ENCODE results near the gene GIPC2.

GIPC2 gene

DNA sequence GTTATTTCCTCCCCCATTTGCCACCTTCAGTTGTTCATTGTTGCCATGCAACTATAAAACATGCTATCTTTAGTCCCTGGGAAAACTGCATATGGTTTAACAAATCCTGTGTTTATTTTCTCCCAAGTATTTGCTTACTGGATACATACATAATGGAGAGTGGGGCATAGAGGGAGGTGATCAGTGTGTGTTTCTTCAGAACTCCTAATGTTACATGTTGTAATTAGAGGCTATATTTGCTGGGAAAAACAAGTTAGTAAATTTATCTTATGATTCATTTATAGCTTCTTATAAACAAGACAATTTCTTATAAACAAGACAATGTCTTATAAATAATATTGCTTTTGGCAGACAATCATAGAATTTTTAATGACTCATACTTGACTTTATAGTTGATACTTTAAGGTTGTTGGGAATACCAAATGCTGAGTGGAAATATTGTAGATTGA, 7.3 kb upstream of the GIPC2 start:
- H3K36me3 ChIP-seq (ENCODE audit: control insufficient read depth in 1 of 2, insufficient read depth in 2 of 2, low read length in 2 of 2): no peaks in the 10 kb centered on the region
- no peak overlapping the region for H3K4me3 ChIP-seq (ENCODE audit: low read depth in 1 of 2, low read length in 2 of 2)
- H3K9me3 ChIP-seq (ENCODE audit: control insufficient read depth in 1 of 2, low read length in 2 of 2): no peaks in the 10 kb centered on the region
- no peak overlapping the region for H3K27ac ChIP-seq (ENCODE audit: low read length)
- H3K4me1 ChIP-seq (ENCODE audit: control insufficient read depth in 1 of 2, insufficient read depth in 2 of 2, low read length in 2 of 2): peaks cover 0 to 7% of the 10 kb centered on the region in 2 donors
- H3K27me3 ChIP-seq (ENCODE audit: low read depth, low read length): no peaks in the 10 kb centered on the region

- H3K27me3 ChIP-seq (ENCODE audit: low read depth, low read length): no peaks in the 10 kb centered on the region
- peaks cover 0 to 6% of the 10 kb centered on the region in 2 donors for H3K4me1 ChIP-seq (ENCODE audit: control insufficient read depth in 1 of 2, insufficient read depth in 2 of 2, low read length in 2 of 2)
- H3K36me3 ChIP-seq (ENCODE audit: control insufficient read depth in 1 of 2, insufficient read depth in 2 of 2, low read length in 2 of 2): no peaks in the 10 kb centered on the region
- no peak overlapping the region for H3K27ac ChIP-seq (ENCODE audit: low read length)
- no peaks in the 10 kb centered on the region for H3K9me3 ChIP-seq (ENCODE audit: control insufficient read depth in 1 of 2, low read length in 2 of 2)
- H3K4me3 ChIP-seq (ENCODE audit: low read depth in 1 of 2, low read length in 2 of 2): no peak overlapping the region
These were observed 5.2 kb upstream of the GIPC2 start for GRCh38 chr1:78040484-78041089.

DNA sequence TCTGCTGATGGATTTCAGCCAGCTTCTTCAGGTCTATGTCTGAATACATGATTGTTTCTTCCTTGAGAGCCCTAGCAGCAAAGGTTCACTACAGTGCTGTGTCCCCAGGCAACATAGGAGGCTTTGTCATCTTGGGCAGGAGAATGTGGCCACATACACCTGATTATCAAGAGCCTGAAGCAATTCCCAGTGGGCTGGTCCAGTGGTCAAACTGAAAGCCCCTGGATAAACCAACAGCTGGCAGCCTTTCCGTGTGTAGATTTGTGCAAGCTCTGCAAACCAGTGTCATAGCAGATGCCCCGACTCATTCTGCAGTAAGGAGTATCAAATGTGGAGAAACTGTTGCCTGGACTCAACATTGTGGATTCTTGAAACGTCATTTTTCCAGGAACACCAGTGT, 2.3 kb upstream of the GIPC2 start:
- no peaks in the 10 kb centered on the region for H3K9me3 ChIP-seq (ENCODE audit: control insufficient read depth in 1 of 2, low read length in 2 of 2)
- H3K36me3 ChIP-seq (ENCODE audit: control insufficient read depth in 1 of 2, insufficient read depth in 2 of 2, low read length in 2 of 2): no peaks in the 10 kb centered on the region
- no peak overlapping the region for H3K27ac ChIP-seq (ENCODE audit: low read length)
- no peak overlapping the region for H3K4me3 ChIP-seq (ENCODE audit: low read depth in 1 of 2, low read length in 2 of 2)
- H3K4me1 ChIP-seq (ENCODE audit: control insufficient read depth in 1 of 2, insufficient read depth in 2 of 2, low read length in 2 of 2): peaks cover 0 to 10% of the 10 kb centered on the region in 2 donors
- H3K27me3 ChIP-seq (ENCODE audit: low read depth, low read length): peaks cover 3% of the 10 kb centered on the region

GRCh38 chr1:78044796-78045562, 787 bp upstream of the GIPC2 start:
- Histone ChIP-seq H3K9me3 (ENCODE audit: control insufficient read depth in 1 of 2, low read length in 2 of 2) (no peaks in the 10 kb centered on the region), H3K27ac (ENCODE audit: low read length) (peak overlapping the region; percentile 47), H3K36me3 (ENCODE audit: control insufficient read depth in 1 of 2, insufficient read depth in 2 of 2, low read length in 2 of 2) (no peaks in the 10 kb centered on the region), H3K4me3 (ENCODE audit: low read depth in 1 of 2, low read length in 2 of 2) (peak overlapping the region; percentile 61 to 85), H3K4me1 (ENCODE audit: control insufficient read depth in 1 of 2, insufficient read depth in 2 of 2, low read length in 2 of 2) (peaks cover 0 to 10% of the 10 kb centered on the region in 2 donors), H3K27me3 (ENCODE audit: low read depth, low read length) (peaks cover 3% of the 10 kb centered on the region)

DNA sequence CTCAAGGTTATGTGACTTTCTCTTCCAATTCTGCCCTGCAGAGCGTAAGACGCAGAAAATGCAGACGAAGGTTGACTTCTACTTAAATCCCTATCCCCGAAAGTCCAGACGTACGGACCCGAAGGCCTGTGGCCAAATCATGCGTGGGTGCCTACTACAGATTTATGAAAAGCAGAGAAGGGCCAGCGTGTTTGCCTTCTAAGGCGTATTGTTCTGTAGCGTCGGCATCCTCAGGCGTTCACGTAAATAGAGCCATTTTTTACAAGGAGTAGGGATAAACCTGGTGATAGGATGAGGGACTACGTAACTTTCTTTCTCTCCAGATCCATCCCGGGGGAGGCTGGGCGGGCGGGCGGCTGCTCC, 222 bp upstream of the GIPC2 start:
- H3K4me3 ChIP-seq (ENCODE audit: low read depth in 1 of 2, low read length in 2 of 2): peak overlapping the region; percentile 61 to 85
- no peaks in the 10 kb centered on the region for H3K36me3 ChIP-seq (ENCODE audit: control insufficient read depth in 1 of 2, insufficient read depth in 2 of 2, low read length in 2 of 2)
- H3K27me3 ChIP-seq (ENCODE audit: low read depth, low read length): peaks cover 3% of the 10 kb centered on the region
- peaks cover 0 to 10% of the 10 kb centered on the region in 2 donors for H3K4me1 ChIP-seq (ENCODE audit: control insufficient read depth in 1 of 2, insufficient read depth in 2 of 2, low read length in 2 of 2)
- no peaks in the 10 kb centered on the region for H3K9me3 ChIP-seq (ENCODE audit: control insufficient read depth in 1 of 2, low read length in 2 of 2)
- H3K27ac ChIP-seq (ENCODE audit: low read length): peak overlapping the region; percentile 47

DNA sequence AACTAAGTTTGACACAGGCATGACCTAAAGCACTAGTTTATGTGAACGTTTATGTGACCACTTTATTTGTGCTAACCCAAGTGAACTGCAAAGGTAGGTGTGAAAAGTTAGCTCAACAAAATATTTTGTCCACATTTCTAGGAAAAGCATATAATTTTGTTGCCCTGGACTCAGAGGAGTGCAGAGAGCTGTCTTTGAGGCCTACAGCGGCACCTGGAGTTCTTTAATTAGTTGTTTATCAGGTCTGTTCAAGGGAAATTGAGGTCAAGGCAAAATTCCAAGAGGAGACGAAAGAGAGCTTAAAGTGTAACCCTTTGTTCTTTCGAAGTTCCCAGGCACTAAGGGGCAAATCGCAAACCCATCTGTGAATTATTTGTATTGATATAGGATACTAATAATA, 1.3 kb downstream of the GIPC2 start:
- H3K27ac ChIP-seq (ENCODE audit: low read length): peak overlapping the region; percentile 58
- peak overlapping the region in 1 of 2 donors; percentile 61 for H3K4me3 ChIP-seq (ENCODE audit: low read depth in 1 of 2, low read length in 2 of 2)
- H3K36me3 ChIP-seq (ENCODE audit: control insufficient read depth in 1 of 2, insufficient read depth in 2 of 2, low read length in 2 of 2): no peaks in the 10 kb centered on the region
- H3K4me1 ChIP-seq (ENCODE audit: control insufficient read depth in 1 of 2, insufficient read depth in 2 of 2, low read length in 2 of 2): peaks cover 0 to 10% of the 10 kb centered on the region in 2 donors
- peaks cover 3% of the 10 kb centered on the region for H3K27me3 ChIP-seq (ENCODE audit: low read depth, low read length)
- no peaks in the 10 kb centered on the region for H3K9me3 ChIP-seq (ENCODE audit: control insufficient read depth in 1 of 2, low read length in 2 of 2)

DNA sequence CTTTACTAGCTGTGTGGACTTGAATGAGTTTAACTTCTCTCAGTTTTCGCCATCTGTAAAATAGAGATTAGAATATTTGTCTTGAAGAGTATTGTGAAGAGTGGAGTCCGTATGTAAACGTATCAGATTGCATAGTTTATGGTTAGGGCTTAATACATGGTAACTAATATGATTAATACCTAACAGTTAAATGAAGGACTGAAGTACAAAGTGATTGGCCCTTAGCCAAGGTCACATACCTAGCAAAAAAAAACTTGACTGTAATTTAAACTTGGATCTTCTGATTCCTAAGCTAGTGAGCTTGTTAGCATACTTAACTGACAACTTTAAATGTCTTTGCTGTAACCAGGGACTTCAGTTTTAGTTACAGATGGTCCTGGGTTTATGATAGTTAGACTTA, 1.9 kb downstream of the GIPC2 start:
- no peaks in the 10 kb centered on the region for H3K9me3 ChIP-seq (ENCODE audit: control insufficient read depth in 1 of 2, low read length in 2 of 2)
- no peaks in the 10 kb centered on the region for H3K36me3 ChIP-seq (ENCODE audit: control insufficient read depth in 1 of 2, insufficient read depth in 2 of 2, low read length in 2 of 2)
- H3K27me3 ChIP-seq (ENCODE audit: low read depth, low read length): peaks cover 3% of the 10 kb centered on the region
- H3K4me1 ChIP-seq (ENCODE audit: control insufficient read depth in 1 of 2, insufficient read depth in 2 of 2, low read length in 2 of 2): peaks cover 0 to 10% of the 10 kb centered on the region in 2 donors
- H3K27ac ChIP-seq (ENCODE audit: low read length): peak overlapping the region; percentile 46
- H3K4me3 ChIP-seq (ENCODE audit: low read depth in 1 of 2, low read length in 2 of 2): peak overlapping the region in 1 of 2 donors; percentile 61

- peaks cover 3% of the 10 kb centered on the region for H3K27me3 ChIP-seq (ENCODE audit: low read depth, low read length)
- no peaks in the 10 kb centered on the region for H3K36me3 ChIP-seq (ENCODE audit: control insufficient read depth in 1 of 2, insufficient read depth in 2 of 2, low read length in 2 of 2)
- H3K4me3 ChIP-seq (ENCODE audit: low read depth in 1 of 2, low read length in 2 of 2): no peak overlapping the region
- peaks cover 0 to 10% of the 10 kb centered on the region in 2 donors for H3K4me1 ChIP-seq (ENCODE audit: control insufficient read depth in 1 of 2, insufficient read depth in 2 of 2, low read length in 2 of 2)
- no peaks in the 10 kb centered on the region for H3K9me3 ChIP-seq (ENCODE audit: control insufficient read depth in 1 of 2, low read length in 2 of 2)
- no peak overlapping the region for H3K27ac ChIP-seq (ENCODE audit: low read length)
These were observed 2.7 kb downstream of the GIPC2 start for GRCh38 chr1:78048446-78048845.

GRCh38 chr1:78049396-78049795, 3.6 kb downstream of the GIPC2 start:
- Histone ChIP-seq H3K4me3 (ENCODE audit: low read depth in 1 of 2, low read length in 2 of 2) (no peak overlapping the region), H3K4me1 (ENCODE audit: control insufficient read depth in 1 of 2, insufficient read depth in 2 of 2, low read length in 2 of 2) (peaks cover 0 to 10% of the 10 kb centered on the region in 2 donors), H3K27ac (ENCODE audit: low read length) (no peak overlapping the region)

DNA sequence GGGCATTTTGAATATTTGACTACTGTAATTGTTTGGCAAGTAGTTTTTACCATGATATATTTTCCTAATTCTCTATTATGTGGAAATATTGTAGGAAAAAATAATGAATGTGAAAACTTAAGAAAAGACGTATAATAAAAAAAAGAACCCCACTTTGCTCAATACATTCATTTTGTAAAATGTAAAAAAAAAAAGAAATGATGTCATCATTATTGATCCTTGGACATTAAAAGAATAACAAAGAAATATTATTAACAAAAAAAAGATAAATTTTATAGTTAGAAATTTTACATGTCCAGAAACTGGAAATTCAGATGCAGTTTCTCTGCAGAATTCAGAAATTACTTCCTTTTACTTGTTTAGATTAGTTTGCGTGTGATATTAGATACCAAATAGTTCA, 5.2 kb downstream of the GIPC2 start:
- Histone ChIP-seq H3K27ac (ENCODE audit: low read length) (no peak overlapping the region), H3K9me3 (ENCODE audit: control insufficient read depth in 1 of 2, low read length in 2 of 2) (no peaks in the 10 kb centered on the region), H3K27me3 (ENCODE audit: low read depth, low read length) (peaks cover 3% of the 10 kb centered on the region), H3K4me1 (ENCODE audit: control insufficient read depth in 1 of 2, insufficient read depth in 2 of 2, low read length in 2 of 2) (peaks cover 0 to 7% of the 10 kb centered on the region in 2 donors), H3K36me3 (ENCODE audit: control insufficient read depth in 1 of 2, insufficient read depth in 2 of 2, low read length in 2 of 2) (no peaks in the 10 kb centered on the region), H3K4me3 (ENCODE audit: low read depth in 1 of 2, low read length in 2 of 2) (no peak overlapping the region)

More at GRCh38 chr1:78049396-78049795, 3.6 kb downstream of the GIPC2 start:
- no peaks in the 10 kb centered on the region for H3K9me3 ChIP-seq (ENCODE audit: control insufficient read depth in 1 of 2, low read length in 2 of 2)
- no peaks in the 10 kb centered on the region for H3K36me3 ChIP-seq (ENCODE audit: control insufficient read depth in 1 of 2, insufficient read depth in 2 of 2, low read length in 2 of 2)
- peaks cover 3% of the 10 kb centered on the region for H3K27me3 ChIP-seq (ENCODE audit: low read depth, low read length)

DNA sequence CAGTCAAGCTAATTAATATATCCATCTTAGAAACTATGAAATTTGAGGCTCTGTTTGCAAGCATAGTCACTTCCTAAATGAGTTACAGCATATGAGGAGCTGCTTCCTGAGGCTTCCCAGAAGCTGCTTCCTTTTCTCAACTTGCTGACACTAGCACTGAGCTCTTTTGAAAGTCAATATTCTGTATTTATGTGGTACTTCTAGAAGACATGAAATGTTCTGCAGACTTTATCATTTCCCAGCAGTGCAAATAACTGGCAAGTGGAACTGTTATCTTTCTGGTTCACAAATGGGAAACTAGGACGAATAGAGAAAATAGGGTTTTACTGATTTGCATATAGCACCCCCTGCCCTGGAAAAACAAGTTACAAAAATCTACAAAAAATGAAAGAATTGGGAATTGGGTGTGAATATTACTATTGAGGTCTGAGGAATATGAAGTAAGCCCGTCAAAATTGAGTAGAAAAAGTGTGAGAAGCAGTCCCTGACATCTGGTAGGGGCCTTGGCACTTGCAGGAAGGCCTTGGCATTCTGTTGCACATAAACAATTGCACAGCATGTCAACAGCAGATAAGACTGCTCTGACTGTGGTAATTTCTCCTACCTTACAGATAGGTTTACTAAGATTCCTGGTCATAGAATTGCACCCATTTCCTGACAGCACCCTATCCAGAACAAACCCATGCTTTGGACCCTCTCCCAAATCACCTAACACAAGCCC, 7.1 kb downstream of the GIPC2 start:
- Histone ChIP-seq H3K9me3 (ENCODE audit: control insufficient read depth in 1 of 2, low read length in 2 of 2) (no peaks in the 10 kb centered on the region), H3K4me3 (ENCODE audit: low read depth in 1 of 2, low read length in 2 of 2) (no peak overlapping the region), H3K36me3 (ENCODE audit: control insufficient read depth in 1 of 2, insufficient read depth in 2 of 2, low read length in 2 of 2) (no peaks in the 10 kb centered on the region), H3K27me3 (ENCODE audit: low read depth, low read length) (no peaks in the 10 kb centered on the region), H3K27ac (ENCODE audit: low read length) (no peak overlapping the region), H3K4me1 (ENCODE audit: control insufficient read depth in 1 of 2, insufficient read depth in 2 of 2, low read length in 2 of 2) (no peaks in the 10 kb centered on the region)
